ENCODE data around the gene EIF3A. TPM values are rescaled to one million over a fixed set of nuclear protein-coding genes. Genes with fewer than 3 reads are reported as not detected.

The EIF3A gene
- total RNA-seq, 4 donors from 2014 or later = 136 to 240 (median 191) TPM

GRCh38 chr10:119006451-119007210, 74.0 kb downstream of the EIF3A start:
- TF ChIP-seq POLR2A (IDR thresholded peaks at IDR 0.05) (peak; percentile 29 to 31), CTCF (IDR thresholded peaks at IDR 0.05 in 4 of 5, conservative IDR thresholded peaks at IDR 0.05 in 1 of 5) (peak in 1 of 5 experiments; percentile 15)
- H3K4me3 ChIP-seq = no peak overlapping the region
- intact Hi-C loops (cut with DNase I; ENCODE audit: low total_unique reads) (loop anchor here (2.0 to 5.0 kb wide), 3 partner anchors 48 to 249 kb away; partner anchors contain the start of gene EIF3A), in situ Hi-C loops (cut with MboI; ENCODE audit: low sequenced_read_pairs in 4 of 4) (no loop called here)
- no peaks in the 10 kb centered on the region for H3K36me3 ChIP-seq
- ATAC-seq = peak; percentile 93 to 98
- no peaks in the 10 kb centered on the region for H3K27me3 ChIP-seq
- no peaks in the 10 kb centered on the region for H3K9me3 ChIP-seq
- H3K27ac ChIP-seq = peak overlapping the region; percentile 81 to 87 (median 86)
- peak; percentile 75 to 95 for DNase-seq
- H3K4me1 ChIP-seq = peaks cover 20 to 22% of the 10 kb centered on the region in 2 donors

GRCh38 chr10:119005362-119006043, 75.1 kb downstream of the EIF3A start:
- in situ Hi-C loops (cut with MboI; ENCODE audit: low sequenced_read_pairs in 4 of 4) (no loop called here), intact Hi-C loops (cut with DNase I; ENCODE audit: low total_unique reads) (loop anchor here (2.0 to 5.0 kb wide), 3 partner anchors 47 to 248 kb away; partner anchors contain the start of gene EIF3A)
- ATAC-seq = no peak

GRCh38 chr10:119003572-119004289, 76.9 kb downstream of the EIF3A start:
- peak; percentile 47 to 76 for DNase-seq
- Histone ChIP-seq H3K27ac (peak overlapping the region; percentile 10 to 60 (median 50)), H3K9me3 (no peaks in the 10 kb centered on the region), H3K36me3 (no peaks in the 10 kb centered on the region), H3K4me3 (no peak overlapping the region), H3K27me3 (no peaks in the 10 kb centered on the region), H3K4me1 (peaks cover 20 to 22% of the 10 kb centered on the region in 2 donors)
- in situ Hi-C loops (cut with MboI; ENCODE audit: low sequenced_read_pairs in 4 of 4) = no loop called here
- peak; percentile 39 to 49 for ATAC-seq
- no peak for TF ChIP-seq POLR2A (IDR thresholded peaks at IDR 0.05)
- TF ChIP-seq CTCF (IDR thresholded peaks at IDR 0.05 in 4 of 5, conservative IDR thresholded peaks at IDR 0.05 in 1 of 5) = no peak
- intact Hi-C loops (cut with DNase I; ENCODE audit: low total_unique reads) = loop anchor here (2.0 kb wide), 1 partner anchor 33 kb away; no protein-coding TSS in a partner anchor

More at GRCh38 chr10:119005362-119006043, 75.1 kb downstream of the EIF3A start:
- no peaks in the 10 kb centered on the region for H3K36me3 ChIP-seq
- DNase-seq = no peak
- H3K4me3 ChIP-seq = no peak overlapping the region
- peaks cover 20 to 22% of the 10 kb centered on the region in 2 donors for H3K4me1 ChIP-seq
- TF ChIP-seq CTCF (IDR thresholded peaks at IDR 0.05 in 4 of 5, conservative IDR thresholded peaks at IDR 0.05 in 1 of 5) (no peak), POLR2A (IDR thresholded peaks at IDR 0.05) (no peak)
- no peaks in the 10 kb centered on the region for H3K9me3 ChIP-seq
- no peaks in the 10 kb centered on the region for H3K27me3 ChIP-seq
- H3K27ac ChIP-seq = peak overlapping the region in 1 of 4 donors; percentile 87

- no peak for DNase-seq
- no peaks in the 10 kb centered on the region for H3K36me3 ChIP-seq
- no peaks in the 10 kb centered on the region for H3K27me3 ChIP-seq
- in situ Hi-C loops (cut with MboI; ENCODE audit: low sequenced_read_pairs in 4 of 4) (no loop called here), intact Hi-C loops (cut with DNase I; ENCODE audit: low total_unique reads) (loop anchor here (2.0 kb wide), 1 partner anchor 31 kb away; no protein-coding TSS in a partner anchor)
- H3K4me3 ChIP-seq = no peak overlapping the region
- TF ChIP-seq POLR2A (IDR thresholded peaks at IDR 0.05) (no peak), CTCF (IDR thresholded peaks at IDR 0.05 in 4 of 5, conservative IDR thresholded peaks at IDR 0.05 in 1 of 5) (no peak)
- ATAC-seq = no peak
- H3K4me1 ChIP-seq = peaks cover 15 to 17% of the 10 kb centered on the region in 2 donors
- H3K9me3 ChIP-seq = no peaks in the 10 kb centered on the region
- no peak overlapping the region for H3K27ac ChIP-seq
Observed at GRCh38 chr10:119001717-119002500, 78.7 kb downstream of the EIF3A start.

Measured in gastrocnemius medialis (tissue), 4 donors.